GM21526 (cell line): ENCODE measurements around the gene CTBP2.
"Not testable (repeated sequence)": the region's sequence is repeated elsewhere in the genome, so short reads cannot be mapped to it uniquely, and the experiment has no call there.

Experiments
- ATAC-seq: cut with Tn5 transposase; IDR thresholded peaks from one replicate; pipeline ENCODE4 v1.9.1; 2021; ENCODE audit warnings: moderate library complexity; ENCODE audit not compliant: unreplicated experiment, low FRiP score

The CTBP2 gene

DNA sequence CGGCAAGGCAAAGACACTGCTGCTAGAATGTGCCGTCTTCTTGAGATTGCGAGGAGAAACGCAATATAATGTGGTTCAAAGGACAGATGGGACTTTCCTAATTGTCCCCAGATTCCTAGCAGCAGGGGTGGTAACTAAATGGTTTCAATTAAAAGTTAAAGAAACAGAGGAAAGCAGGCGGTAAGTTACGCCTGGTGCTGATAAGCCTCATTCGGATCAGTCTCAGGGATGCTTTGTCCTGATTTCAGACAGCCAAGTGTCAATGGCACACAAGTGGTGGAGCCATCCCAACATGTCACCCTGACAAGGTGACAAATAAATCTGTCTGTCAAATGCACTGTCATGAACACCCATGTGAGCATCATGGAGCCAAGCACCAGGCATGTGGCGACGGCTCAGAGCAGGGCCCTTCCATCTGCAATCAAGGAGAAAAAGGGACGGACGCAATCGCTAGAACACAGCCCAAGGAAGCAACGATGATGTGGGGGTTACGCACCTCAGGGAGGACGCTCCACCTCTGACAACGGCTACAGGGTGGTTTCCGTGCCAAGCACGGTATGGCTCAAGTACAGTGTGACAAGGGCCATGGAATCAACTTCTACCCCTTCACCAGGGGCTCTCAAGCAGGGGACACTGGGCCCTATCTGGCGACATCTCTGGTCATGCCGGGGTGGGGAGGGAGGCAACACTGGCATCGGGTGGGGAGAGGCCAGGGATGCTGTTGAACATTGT lies 66.2 kb downstream of the CTBP2 start:
- ATAC-seq, result no peak

GRCh38 chr10:125093199-125093973 lies 67.0 kb downstream of the CTBP2 start:
- ATAC-seq, result no peak

DNA sequence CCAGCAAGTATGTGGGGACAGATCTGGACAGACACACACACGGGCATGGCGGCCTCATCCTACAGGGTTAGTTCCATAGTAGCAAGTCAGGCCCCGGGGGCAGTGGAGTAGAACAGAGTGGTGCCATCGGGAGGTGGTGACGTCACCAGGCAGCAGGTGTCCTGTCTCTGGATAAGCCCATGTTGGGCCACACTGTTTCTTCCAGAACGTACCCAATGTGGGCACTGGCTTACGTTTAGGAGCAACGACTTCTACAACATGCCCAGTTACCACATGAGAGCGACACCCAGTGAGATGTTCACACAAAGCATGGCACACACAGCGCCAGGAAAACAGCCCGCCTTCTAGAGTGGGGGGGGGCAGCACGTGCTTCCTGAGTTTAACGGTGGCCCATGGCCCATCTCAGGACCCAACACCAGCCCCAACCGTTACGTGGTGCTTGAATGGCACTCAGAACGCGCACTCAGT lies 67.8 kb downstream of the CTBP2 start:
- no peak for ATAC-seq

DNA sequence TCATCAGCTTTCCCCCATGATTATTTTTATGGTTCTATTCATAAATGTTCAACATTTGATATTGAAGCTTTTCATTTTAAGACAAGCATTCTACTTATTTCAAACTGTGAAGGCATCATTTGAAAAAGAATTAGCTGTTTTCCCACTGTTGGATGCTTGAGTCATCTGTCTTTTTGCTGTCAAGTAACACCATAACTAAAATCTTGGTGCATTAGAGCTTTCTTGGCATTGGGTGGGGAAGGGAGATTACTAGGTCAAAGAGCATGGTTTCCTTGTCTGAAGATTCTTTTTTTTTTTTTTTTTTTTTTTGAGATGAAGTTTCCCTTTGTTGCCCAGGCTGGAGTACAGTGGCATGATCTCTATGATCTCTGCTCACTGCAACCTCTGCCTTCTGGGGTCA lies 68.5 kb downstream of the CTBP2 start:
- ATAC-seq, result no peak

DNA sequence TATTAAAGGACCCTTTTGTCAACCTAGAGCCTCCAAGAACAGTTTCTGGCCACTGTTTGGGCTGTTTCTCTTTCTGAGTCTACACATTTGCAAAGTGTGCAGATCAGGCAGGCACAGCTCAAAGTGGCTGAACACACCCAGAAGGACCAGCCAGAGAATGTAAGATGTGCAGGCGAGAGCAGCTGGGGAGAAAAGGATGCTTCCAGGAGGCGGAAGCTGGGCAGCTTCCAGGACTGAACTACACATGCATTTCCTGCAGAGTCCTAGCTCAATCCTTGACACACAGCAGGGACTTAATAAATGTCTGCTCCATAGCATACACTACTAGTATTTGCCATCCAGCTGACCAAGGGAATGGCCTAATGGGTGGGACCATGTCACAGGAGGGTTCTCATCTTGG lies 70.9 kb downstream of the CTBP2 start:
- no peak for ATAC-seq

- no peak for ATAC-seq
Observed at GRCh38 chr10:125087897-125088215, 72.5 kb downstream of the CTBP2 start.

DNA sequence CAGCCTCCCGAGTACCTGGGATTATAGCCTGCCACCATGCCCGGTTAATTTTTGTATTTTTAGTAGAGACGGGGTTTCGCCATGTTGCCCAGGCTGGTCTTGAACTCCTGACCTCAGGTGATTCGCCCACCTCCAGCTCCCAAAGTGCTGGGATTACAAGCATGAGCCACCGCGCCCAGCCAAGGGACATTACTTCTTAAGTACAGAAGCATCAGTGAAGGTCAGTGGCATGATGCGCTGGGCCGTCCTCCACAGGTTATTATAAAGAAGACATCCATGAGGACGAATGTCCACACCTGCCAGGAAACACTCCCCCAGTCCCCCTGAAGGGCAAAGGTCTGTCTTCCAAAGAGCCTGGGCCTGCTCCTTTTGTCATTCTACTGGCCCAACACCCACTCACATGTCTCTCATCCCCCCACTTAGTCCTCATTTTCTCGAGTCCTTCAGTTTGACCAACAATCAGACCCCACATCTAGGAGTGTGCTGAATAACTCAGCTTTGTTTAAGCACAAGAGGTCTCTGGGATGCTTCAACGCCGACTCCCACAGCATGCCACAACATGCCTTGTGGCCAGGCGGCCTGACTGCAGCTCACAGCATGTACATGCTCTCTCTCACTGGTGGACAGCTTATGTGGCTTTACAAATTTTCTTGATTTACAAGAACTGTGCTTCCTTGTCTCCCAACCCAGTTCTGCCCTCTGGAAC lies 73.0 kb downstream of the CTBP2 start:
- no peak for ATAC-seq

- ATAC-seq, result no peak
Observed at GRCh38 chr10:125086691-125087090, 73.7 kb downstream of the CTBP2 start.

GRCh38 chr10:125085258-125086054 lies 74.9 kb downstream of the CTBP2 start:
- no peak for ATAC-seq

DNA sequence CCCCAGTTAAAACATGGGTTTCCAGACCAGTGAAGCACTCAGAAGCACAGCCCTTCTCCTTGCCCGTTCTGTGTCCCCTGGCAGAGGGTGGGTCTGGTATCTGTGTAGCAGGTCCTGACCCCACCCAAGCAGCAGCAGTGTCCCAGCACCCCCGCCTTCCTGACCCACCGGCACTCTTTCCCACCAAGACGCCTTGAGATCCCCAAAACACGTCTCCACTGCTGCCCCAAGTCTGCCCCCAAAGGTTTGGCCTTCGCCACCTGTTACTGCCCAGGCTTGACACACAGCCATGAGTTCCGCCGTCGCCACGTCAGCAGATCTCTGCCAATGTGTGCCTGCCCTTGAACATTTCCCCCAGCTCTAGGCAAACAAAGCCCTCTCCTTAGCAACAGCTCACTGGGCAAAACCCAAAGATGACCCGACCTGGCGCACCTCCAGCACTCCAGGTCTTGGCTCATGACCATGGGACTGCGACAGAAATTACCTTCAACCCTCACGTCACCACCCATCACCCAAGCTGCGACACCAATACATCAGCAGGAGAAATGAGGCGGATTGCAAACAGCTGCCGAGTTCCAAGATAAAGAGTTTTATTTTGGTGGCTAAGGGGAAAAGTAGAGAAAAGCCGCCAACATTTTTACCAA lies 75.6 kb downstream of the CTBP2 start:
- no peak for ATAC-seq

- ATAC-seq, result no peak
Observed at GRCh38 chr10:125084191-125084613, 76.2 kb downstream of the CTBP2 start.

GRCh38 chr10:125083576-125083920 lies 76.8 kb downstream of the CTBP2 start:
- no peak for ATAC-seq

DNA sequence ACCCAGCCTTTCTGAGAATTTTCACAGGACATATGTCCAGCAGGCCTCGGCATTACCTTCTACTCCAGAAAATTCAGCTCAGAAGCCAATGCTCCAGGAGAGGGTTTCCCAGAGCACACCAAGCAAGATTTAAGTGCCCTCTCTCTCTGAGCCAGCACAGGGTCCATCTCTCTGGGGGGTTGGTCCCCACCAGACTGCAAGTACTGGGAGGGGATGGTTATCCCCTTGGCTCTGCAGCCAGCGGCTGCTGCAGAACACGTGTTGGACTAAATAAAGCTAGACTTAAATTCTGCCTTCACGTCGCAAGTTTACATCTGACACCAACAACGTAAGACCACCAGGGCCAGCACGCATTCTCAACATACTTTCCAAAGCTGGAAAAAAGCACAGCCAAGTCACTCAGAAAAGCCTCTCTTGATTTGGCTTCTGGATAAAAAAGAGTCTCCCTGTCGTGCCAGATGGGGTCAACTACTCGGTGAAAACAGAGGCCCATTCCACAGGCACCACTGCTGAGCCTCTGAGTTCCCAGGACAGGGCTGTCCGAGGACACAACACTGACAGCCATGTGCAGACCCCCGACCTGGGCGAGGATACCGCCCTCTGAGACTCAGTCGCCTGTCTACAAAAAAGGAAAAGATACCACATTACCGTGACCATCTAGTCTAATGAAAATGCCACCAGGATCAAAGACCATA lies 77.3 kb downstream of the CTBP2 start:
- no peak for ATAC-seq

- not testable (repeated sequence) for ATAC-seq
Observed at GRCh38 chr10:125082471-125082870, 77.9 kb downstream of the CTBP2 start.

- ATAC-seq, result no peak
Observed at GRCh38 chr10:125081931-125082330, 78.4 kb downstream of the CTBP2 start.

DNA sequence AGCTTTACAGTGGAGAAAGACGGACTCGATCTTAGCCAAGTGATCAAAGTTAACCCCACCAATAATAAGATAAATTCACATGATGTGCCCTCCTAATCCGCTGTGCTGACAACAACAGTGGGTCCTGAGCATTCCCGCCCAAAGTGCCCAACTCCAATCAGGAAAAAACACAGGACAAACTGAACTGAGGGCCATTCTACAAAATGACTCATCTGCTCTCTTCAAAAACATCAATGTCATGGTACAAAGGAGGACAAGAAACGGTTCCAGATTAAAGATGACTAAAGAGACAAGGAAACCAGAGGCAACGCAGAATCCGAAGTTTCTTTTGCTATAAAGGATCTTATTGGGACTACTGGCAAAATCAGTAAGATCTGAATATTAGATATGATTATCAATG lies 79.4 kb downstream of the CTBP2 start:
- ATAC-seq, result no peak

GRCh38 chr10:125080296-125080695 lies 80.1 kb downstream of the CTBP2 start:
- no peak for ATAC-seq

- no peak for ATAC-seq
Observed at GRCh38 chr10:125079091-125079600, 81.2 kb downstream of the CTBP2 start.

- no peak for ATAC-seq
Observed at GRCh38 chr10:125076891-125077541, 83.3 kb downstream of the CTBP2 start.
